Measurements from ENCODE around the gene HIPK1. TPM values are rescaled to one million over a fixed set of nuclear protein-coding genes. Genes with fewer than 3 reads are reported as not detected.

The HIPK1 gene
- total RNA-seq, 1 experiment from 2014 or later, result 41.5 TPM

DNA sequence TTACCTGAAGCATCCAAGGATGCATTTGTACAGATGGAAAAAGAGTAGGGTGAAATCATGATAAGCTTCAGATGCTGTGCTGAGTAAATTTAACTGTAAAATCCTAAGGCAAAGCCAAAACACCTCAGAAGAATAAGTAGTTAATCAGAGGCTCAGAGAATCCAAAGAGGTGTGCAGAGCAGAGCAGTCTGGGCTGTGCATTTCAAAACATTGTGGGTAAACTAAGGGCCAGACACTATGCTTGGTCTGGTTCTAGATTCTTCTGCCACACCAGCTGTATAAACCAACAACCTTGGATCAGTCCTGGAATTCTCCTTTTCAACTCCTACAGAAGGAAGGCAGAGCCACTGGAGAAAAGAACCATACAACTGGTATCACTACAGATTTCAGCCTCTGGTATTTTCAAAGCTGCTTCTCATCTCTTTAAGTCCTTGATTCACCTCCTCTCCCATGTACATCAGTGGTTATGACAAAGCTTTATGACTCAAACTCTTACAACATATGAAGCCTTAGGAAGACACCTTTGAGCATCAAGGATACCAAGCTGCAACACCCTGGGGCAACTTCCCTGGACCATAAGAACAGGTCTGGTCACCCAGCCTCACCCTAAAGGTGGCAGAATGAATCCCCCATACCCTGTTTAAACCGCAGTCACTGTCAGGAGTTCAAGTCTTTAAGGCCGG lies 11.6 kb upstream of the HIPK1 start:
- no peak overlapping the region for H3K4me3 ChIP-seq (ENCODE audit: low read depth in 2 of 2, low read length in 2 of 2)
- no peaks in the 10 kb centered on the region for H3K36me3 ChIP-seq (ENCODE audit: control insufficient read depth, insufficient read depth, low read length)
- in situ Hi-C loops (cut with HindIII; ENCODE audit: low pct_unique_long_range_greater_than_20kb, low sequenced_read_pairs), result no loop called here
- no peaks in the 10 kb centered on the region for H3K9me3 ChIP-seq (ENCODE audit: control insufficient read depth, insufficient read depth, low read depth, low read length)
- BruUV-seq (replicated peaks), result no TSS peak
- no peak for ATAC-seq
- ChIA-PET CTCF (no interaction called here), POLR2A (no interaction called here)
- H3K4me1 ChIP-seq (ENCODE audit: control insufficient read depth, insufficient read depth, low read length), result no peaks in the 10 kb centered on the region
- intact Hi-C loops (cut with micrococcal nuclease; ENCODE audit: unreplicated experiment), result no loop called here
- no peak overlapping the region for H3K27ac ChIP-seq (ENCODE audit: low read length)
- H3K27me3 ChIP-seq (ENCODE audit: control insufficient read depth, insufficient read depth, low read length), result no peaks in the 10 kb centered on the region
- TF ChIP-seq, protein P1, sequence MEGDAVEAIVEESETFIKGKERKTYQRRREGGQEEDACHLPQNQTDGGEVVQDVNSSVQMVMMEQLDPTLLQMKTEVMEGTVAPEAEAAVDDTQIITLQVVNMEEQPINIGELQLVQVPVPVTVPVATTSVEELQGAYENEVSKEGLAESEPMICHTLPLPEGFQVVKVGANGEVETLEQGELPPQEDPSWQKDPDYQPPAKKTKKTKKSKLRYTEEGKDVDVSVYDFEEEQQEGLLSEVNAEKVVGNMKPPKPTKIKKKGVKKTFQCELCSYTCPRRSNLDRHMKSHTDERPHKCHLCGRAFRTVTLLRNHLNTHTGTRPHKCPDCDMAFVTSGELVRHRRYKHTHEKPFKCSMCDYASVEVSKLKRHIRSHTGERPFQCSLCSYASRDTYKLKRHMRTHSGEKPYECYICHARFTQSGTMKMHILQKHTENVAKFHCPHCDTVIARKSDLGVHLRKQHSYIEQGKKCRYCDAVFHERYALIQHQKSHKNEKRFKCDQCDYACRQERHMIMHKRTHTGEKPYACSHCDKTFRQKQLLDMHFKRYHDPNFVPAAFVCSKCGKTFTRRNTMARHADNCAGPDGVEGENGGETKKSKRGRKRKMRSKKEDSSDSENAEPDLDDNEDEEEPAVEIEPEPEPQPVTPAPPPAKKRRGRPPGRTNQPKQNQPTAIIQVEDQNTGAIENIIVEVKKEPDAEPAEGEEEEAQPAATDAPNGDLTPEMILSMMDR (IDR thresholded peaks at IDR 0.05), result no peak
- TF ChIP-seq, protein P2, sequence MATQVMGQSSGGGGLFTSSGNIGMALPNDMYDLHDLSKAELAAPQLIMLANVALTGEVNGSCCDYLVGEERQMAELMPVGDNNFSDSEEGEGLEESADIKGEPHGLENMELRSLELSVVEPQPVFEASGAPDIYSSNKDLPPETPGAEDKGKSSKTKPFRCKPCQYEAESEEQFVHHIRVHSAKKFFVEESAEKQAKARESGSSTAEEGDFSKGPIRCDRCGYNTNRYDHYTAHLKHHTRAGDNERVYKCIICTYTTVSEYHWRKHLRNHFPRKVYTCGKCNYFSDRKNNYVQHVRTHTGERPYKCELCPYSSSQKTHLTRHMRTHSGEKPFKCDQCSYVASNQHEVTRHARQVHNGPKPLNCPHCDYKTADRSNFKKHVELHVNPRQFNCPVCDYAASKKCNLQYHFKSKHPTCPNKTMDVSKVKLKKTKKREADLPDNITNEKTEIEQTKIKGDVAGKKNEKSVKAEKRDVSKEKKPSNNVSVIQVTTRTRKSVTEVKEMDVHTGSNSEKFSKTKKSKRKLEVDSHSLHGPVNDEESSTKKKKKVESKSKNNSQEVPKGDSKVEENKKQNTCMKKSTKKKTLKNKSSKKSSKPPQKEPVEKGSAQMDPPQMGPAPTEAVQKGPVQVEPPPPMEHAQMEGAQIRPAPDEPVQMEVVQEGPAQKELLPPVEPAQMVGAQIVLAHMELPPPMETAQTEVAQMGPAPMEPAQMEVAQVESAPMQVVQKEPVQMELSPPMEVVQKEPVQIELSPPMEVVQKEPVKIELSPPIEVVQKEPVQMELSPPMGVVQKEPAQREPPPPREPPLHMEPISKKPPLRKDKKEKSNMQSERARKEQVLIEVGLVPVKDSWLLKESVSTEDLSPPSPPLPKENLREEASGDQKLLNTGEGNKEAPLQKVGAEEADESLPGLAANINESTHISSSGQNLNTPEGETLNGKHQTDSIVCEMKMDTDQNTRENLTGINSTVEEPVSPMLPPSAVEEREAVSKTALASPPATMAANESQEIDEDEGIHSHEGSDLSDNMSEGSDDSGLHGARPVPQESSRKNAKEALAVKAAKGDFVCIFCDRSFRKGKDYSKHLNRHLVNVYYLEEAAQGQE (IDR thresholded peaks at IDR 0.05; ENCODE audit: insufficient read depth in 1 of 2, low read depth in 2 of 2, low read length in 1 of 2), result no peak
- TF ChIP-seq POLR2AphosphoS5 (IDR thresholded peaks at IDR 0.05; ENCODE audit: low read depth, low read length), result no peak
- no peak for TF ChIP-seq TCF7L2 (IDR thresholded peaks at IDR 0.05; ENCODE audit: low read depth, low read length)
- no peak for TF ChIP-seq SIN3A (IDR thresholded peaks at IDR 0.05; ENCODE audit: borderline replicate concordance, insufficient read depth, low read depth, low read length)
- no peak for DNase-seq (ENCODE audit: low read depth, low spot score)

DNA sequence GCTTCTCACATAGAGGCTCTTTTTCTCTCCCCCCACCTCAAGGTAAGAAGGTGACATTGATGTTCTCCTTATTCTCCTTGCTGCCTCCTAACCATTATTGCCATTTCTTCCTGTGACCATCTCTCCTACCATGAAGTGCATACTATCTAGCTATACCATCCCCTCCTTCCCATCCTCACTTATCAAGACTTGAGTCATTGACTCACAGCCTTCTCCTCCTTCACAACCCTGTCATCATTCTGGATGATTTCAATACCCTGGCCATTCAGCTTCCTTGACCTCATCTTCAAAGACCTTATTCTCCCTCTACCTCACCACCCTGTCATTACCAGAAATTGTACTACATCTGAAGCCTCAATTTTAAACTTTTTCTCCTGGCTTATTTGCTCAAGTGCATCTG lies 10.9 kb upstream of the HIPK1 start:
- Histone ChIP-seq H3K4me3 (ENCODE audit: low read depth in 2 of 2, low read length in 2 of 2) (no peak overlapping the region), H3K27ac (ENCODE audit: low read length) (no peak overlapping the region), H3K9me3 (ENCODE audit: control insufficient read depth, insufficient read depth, low read depth, low read length) (no peaks in the 10 kb centered on the region), H3K27me3 (ENCODE audit: control insufficient read depth, insufficient read depth, low read length) (no peaks in the 10 kb centered on the region; the same call in 1 of the 2 replicates), H3K4me1 (ENCODE audit: control insufficient read depth, insufficient read depth, low read length) (no peaks in the 10 kb centered on the region), H3K36me3 (ENCODE audit: control insufficient read depth, insufficient read depth, low read length) (no peaks in the 10 kb centered on the region)
- DNase-seq (ENCODE audit: low read depth, low spot score), result no peak
- in situ Hi-C loops (cut with HindIII; ENCODE audit: low pct_unique_long_range_greater_than_20kb, low sequenced_read_pairs), result no loop called here
- intact Hi-C loops (cut with micrococcal nuclease; ENCODE audit: unreplicated experiment), result no loop called here
- no TSS peak for BruUV-seq (replicated peaks)
- CTCF ChIA-PET, result no interaction called here
- no peak for ATAC-seq
- POLR2A ChIA-PET, result no interaction called here
- TF ChIP-seq, protein P2 (IDR thresholded peaks at IDR 0.05; ENCODE audit: insufficient read depth in 1 of 2, low read depth in 2 of 2, low read length in 1 of 2), result no peak
- TF ChIP-seq SIN3A (IDR thresholded peaks at IDR 0.05; ENCODE audit: borderline replicate concordance, insufficient read depth, low read depth, low read length) (no peak), POLR2AphosphoS5 (IDR thresholded peaks at IDR 0.05; ENCODE audit: low read depth, low read length) (no peak), TCF7L2 (IDR thresholded peaks at IDR 0.05; ENCODE audit: low read depth, low read length) (no peak)
- TF ChIP-seq, protein P1 (IDR thresholded peaks at IDR 0.05), result no peak

Measured in Panc1 (cell line).